Esophagus muscularis mucosa (tissue), 4 donors: ENCODE data around the gene PSD4. TPM values are rescaled to one million over a fixed set of nuclear protein-coding genes. Genes with fewer than 3 reads are reported as not detected.

Source experiments
- DNase-seq: peaks from one replicate; pipeline ENCODE4 v3.0.0-alpha.2; 2017; ENCODE audit errors: extremely low spot score
- H3K27ac ChIP-seq, 4 donors: fragments of 200-600 bp; sonication (generic); replicated peaks in 1 of 4; 1 replicate in 3 of 4; 2 replicates in 1 of 4; pipeline ENCODE4 v1.5.1; 2016 to 2019; ENCODE audit warnings: mild to moderate bottlenecking in 1 of 4
- H3K27me3 ChIP-seq, 4 donors: fragments of 200-600 bp; sonication (generic); one replicate each; pipeline versions ENCODE4 v1.5.1 to v1.6.0; 2016 to 2019
- H3K36me3 ChIP-seq, 4 donors: fragments of 200-600 bp; sonication (generic); one replicate each; pipeline ENCODE4 v1.5.1; 2016 to 2019
- H3K4me1 ChIP-seq, 4 donors: fragments of 200-600 bp; sonication (generic); one replicate each; pipeline ENCODE4 v1.5.1; 2016 to 2019
- H3K4me3 ChIP-seq, 4 donors: fragments of 200-600 bp; sonication (generic); 1 replicate in 2 of 4; 2 replicates in 2 of 4; pipeline ENCODE4 v1.5.1; 2016 to 2019; ENCODE audit warnings: mild to moderate bottlenecking in 4 of 4, moderate library complexity in 1 of 4
- H3K9me3 ChIP-seq, 4 donors: fragments of 200-600 bp; sonication (generic); 1 replicate in 3 of 4; 2 replicates in 1 of 4; pipeline ENCODE4 v1.5.1; 2016 to 2019
- EP300 ChIP-seq: sonication (generic); formaldehyde crosslinking; IDR thresholded peaks from one replicate; pipeline ENCODE4 v1.6.1; 2017; ENCODE audit warnings: antibody characterized with exemption
- POLR2A ChIP-seq: fragments of 450-650 bp; IDR thresholded peaks from one replicate; pipeline ENCODE4 v1.6.1; 2017; ENCODE audit warnings: antibody characterized with exemption, moderate library complexity, mild to moderate bottlenecking, low read depth
- POLR2AphosphoS5 ChIP-seq, 2 donors: sonication (generic); formaldehyde crosslinking; IDR thresholded peaks; one replicate each; pipeline ENCODE4 v1.6.1; 2017; ENCODE audit warnings: antibody characterized with exemption in 2 of 2
- WGBS: methylation state at CpG from one replicate; pipeline ENCODE4 v1.1.5; 2018; 5-methylcytosine and 5-hydroxymethylcytosine counted together
- intact Hi-C: fragments of 100-400 bp; cut with DNase I; formaldehyde crosslinking; loops from one replicate; pipeline ENCODE4 v1.15.1; 2023
- total RNA-seq, 4 donors: library from RNA; depleted of rRNA; stranded (reverse); fragments of >200 nt; gene quantifications; one replicate each; pipeline versions ENCODE4 v1.1.0 to v1.2.1, GENCODE V29; 2016
- TF ChIP-seq, protein P1 (sequence below), 3 experiments: fragments of 200-600 bp in 2 of 3; fragments of 450-650 bp in 1 of 3; sonication (generic) in 2 of 3; IDR thresholded peaks; one replicate each; pipeline ENCODE4 v1.5.1; 2017 to 2019; ENCODE audit warnings: antibody characterized with exemption in 3 of 3, mild to moderate bottlenecking in 2 of 3, moderate library complexity in 1 of 3

The PSD4 gene
- total RNA-seq, 4 donors from 2014 or later, result 3.1 to 4.6 (median 3.6) TPM

GRCh38 chr2:113178069-113178746, 4.4 kb downstream of the PSD4 start:
- Histone ChIP-seq H3K4me1 (no peaks in the 10 kb centered on the region), H3K4me3 (no peak overlapping the region), H3K27me3 (no peaks in the 10 kb centered on the region), H3K27ac (no peak overlapping the region), H3K36me3 (no peaks in the 10 kb centered on the region), H3K9me3 (no peaks in the 10 kb centered on the region)
- no peak for TF ChIP-seq EP300
- TF ChIP-seq POLR2AphosphoS5 (IDR thresholded peaks at IDR 0.05), result no peak
- TF ChIP-seq, protein P1, sequence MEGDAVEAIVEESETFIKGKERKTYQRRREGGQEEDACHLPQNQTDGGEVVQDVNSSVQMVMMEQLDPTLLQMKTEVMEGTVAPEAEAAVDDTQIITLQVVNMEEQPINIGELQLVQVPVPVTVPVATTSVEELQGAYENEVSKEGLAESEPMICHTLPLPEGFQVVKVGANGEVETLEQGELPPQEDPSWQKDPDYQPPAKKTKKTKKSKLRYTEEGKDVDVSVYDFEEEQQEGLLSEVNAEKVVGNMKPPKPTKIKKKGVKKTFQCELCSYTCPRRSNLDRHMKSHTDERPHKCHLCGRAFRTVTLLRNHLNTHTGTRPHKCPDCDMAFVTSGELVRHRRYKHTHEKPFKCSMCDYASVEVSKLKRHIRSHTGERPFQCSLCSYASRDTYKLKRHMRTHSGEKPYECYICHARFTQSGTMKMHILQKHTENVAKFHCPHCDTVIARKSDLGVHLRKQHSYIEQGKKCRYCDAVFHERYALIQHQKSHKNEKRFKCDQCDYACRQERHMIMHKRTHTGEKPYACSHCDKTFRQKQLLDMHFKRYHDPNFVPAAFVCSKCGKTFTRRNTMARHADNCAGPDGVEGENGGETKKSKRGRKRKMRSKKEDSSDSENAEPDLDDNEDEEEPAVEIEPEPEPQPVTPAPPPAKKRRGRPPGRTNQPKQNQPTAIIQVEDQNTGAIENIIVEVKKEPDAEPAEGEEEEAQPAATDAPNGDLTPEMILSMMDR (IDR thresholded peaks at IDR 0.05), result no peak
- no peak for TF ChIP-seq POLR2A
- WGBS, result 78% methylated on average over 11 of the region's 11 CpGs
- no peak for DNase-seq
- intact Hi-C loops, result no loop called here

- no peak for DNase-seq
- Histone ChIP-seq H3K27ac (no peak overlapping the region), H3K9me3 (no peaks in the 10 kb centered on the region), H3K36me3 (no peaks in the 10 kb centered on the region), H3K4me1 (no peaks in the 10 kb centered on the region), H3K27me3 (no peaks in the 10 kb centered on the region), H3K4me3 (no peak overlapping the region)
- no peak for TF ChIP-seq POLR2A
- no peak for TF ChIP-seq EP300
- TF ChIP-seq, protein P1 (IDR thresholded peaks at IDR 0.05), result no peak
- TF ChIP-seq POLR2AphosphoS5 (IDR thresholded peaks at IDR 0.05), result no peak
- 88% methylated on average over 4 of the region's 4 CpGs for WGBS
- intact Hi-C loops, result no loop called here
Observed at GRCh38 chr2:113178891-113179290, 5.1 kb downstream of the PSD4 start.

DNA sequence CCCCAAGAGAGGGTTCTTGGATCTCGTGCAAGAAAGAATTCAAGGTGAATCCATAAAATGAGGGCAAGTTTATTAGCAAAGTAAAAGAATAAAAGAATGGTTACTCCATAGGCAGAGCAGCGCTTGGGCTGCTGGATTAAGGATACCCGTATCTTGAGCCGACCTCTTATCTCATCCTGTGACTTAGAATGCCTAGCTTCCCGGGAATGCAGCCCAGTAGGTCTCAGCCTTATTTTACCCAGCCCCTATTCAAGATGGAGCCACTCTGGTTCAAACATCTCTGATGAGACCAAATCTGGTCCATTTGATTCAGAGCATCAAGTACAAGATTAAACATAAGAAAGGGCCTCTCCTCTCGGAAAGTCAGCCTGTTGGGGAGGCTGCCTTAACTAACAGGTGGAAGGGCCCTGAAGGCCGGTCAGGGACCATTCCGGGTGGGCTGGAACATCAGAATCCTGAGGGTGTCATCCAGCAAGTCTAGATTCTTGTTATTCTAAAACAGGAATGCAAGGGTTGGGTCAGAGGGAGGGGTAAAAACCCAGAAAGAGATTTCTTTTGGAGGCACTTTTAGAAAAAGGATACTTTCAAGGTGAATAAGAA, 5.8 kb downstream of the PSD4 start:
- 94% methylated on average over 8 of the region's 8 CpGs for WGBS
- TF ChIP-seq POLR2A (no peak), POLR2AphosphoS5 (IDR thresholded peaks at IDR 0.05) (no peak), EP300 (no peak)
- TF ChIP-seq, protein P1 (IDR thresholded peaks at IDR 0.05), result no peak

DNA sequence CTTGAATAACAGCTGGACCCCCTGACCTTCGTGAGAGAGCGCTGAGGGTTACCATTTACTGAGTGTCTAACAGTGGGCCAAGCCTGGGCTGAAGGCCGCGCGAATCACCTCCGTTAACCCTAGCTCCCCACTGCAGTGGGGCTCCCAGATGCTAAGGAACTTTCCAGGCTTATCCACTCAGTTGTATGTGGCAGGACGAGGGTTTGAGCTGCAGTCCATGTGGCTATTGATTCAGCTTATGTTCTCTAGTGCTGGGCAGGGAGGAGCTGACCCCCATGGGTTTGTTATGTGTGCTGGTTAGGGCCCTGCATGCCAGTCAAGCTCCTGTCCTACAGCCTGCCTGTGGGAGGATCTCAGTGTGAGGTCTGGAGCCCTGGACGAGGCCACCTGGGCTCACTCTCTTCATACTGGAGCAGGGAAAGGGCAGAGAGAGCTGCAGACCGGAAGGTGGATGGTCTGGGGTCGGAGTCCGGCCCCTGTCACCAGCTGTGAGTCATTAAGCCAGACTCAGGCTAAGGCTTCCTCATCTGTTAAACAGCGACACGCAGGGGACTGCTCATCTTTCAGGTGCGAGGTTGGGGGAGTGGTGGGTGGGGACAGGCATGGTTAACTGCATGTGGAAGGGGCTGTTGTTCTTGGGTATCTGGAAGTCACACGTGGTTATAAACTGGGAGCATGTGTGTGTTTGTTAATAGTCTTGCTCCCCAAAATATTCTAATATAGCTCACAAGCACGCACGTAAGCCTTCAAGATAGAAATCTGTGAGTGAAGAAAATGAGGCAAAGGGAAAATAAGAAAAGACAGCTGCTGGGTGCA, 6.6 kb downstream of the PSD4 start:
- no peaks in the 10 kb centered on the region for H3K4me1 ChIP-seq
- no peaks in the 10 kb centered on the region for H3K27me3 ChIP-seq
- intact Hi-C loops, result no loop called here
- no peak overlapping the region for H3K4me3 ChIP-seq
- H3K27ac ChIP-seq, result no peak overlapping the region
- no peaks in the 10 kb centered on the region for H3K9me3 ChIP-seq
- 88% methylated on average over 12 of the region's 17 CpGs for WGBS
- no peak for DNase-seq
- no peaks in the 10 kb centered on the region for H3K36me3 ChIP-seq
- no peak for TF ChIP-seq POLR2AphosphoS5 (IDR thresholded peaks at IDR 0.05)
- no peak for TF ChIP-seq EP300
- TF ChIP-seq POLR2A, result no peak
- TF ChIP-seq, protein P1 (IDR thresholded peaks at IDR 0.05), result no peak

More for the DNA sequence above, 5.8 kb downstream of the PSD4 start:
- no peaks in the 10 kb centered on the region for H3K27me3 ChIP-seq
- no peaks in the 10 kb centered on the region for H3K36me3 ChIP-seq
- no peak for DNase-seq
- intact Hi-C loops, result no loop called here
- H3K27ac ChIP-seq, result no peak overlapping the region
- H3K4me1 ChIP-seq, result no peaks in the 10 kb centered on the region
- no peak overlapping the region for H3K4me3 ChIP-seq
- no peaks in the 10 kb centered on the region for H3K9me3 ChIP-seq
